ENCODE results near the gene KLF13.

Gene KLF13

GRCh38 chr15:31387092-31387478 lies 60.5 kb downstream of the KLF13 start:
- DNase-seq = no peak

- DNase-seq = no peak
Observed at GRCh38 chr15:31387479-31388118, 61.0 kb downstream of the KLF13 start.

GRCh38 chr15:31389576-31389975 lies 62.9 kb downstream of the KLF13 start:
- DNase-seq = no peak

- DNase-seq = no peak
Observed at GRCh38 chr15:31390029-31390428, 63.4 kb downstream of the KLF13 start.

GRCh38 chr15:31390777-31391486 lies 64.3 kb downstream of the KLF13 start:
- DNase-seq = no peak

- DNase-seq = no peak
Observed at GRCh38 chr15:31391687-31392671, 65.3 kb downstream of the KLF13 start.

- no peak for DNase-seq
Observed at GRCh38 chr15:31392761-31393401, 66.2 kb downstream of the KLF13 start.

- DNase-seq = peak; percentile 22
Observed at GRCh38 chr15:31393444-31394091, 66.9 kb downstream of the KLF13 start.

GRCh38 chr15:31396881-31397560 lies 70.4 kb downstream of the KLF13 start:
- DNase-seq = no peak

GRCh38 chr15:31397851-31398661 lies 71.4 kb downstream of the KLF13 start:
- no peak for DNase-seq

GRCh38 chr15:31398677-31399301 lies 72.2 kb downstream of the KLF13 start:
- no peak for DNase-seq

- no peak for DNase-seq
Observed at GRCh38 chr15:31399544-31400171, 73.0 kb downstream of the KLF13 start.

- DNase-seq = no peak
Observed at GRCh38 chr15:31400222-31400927, 73.7 kb downstream of the KLF13 start.

GRCh38 chr15:31401282-31401681 lies 74.6 kb downstream of the KLF13 start:
- DNase-seq = no peak

- DNase-seq = no peak
Observed at GRCh38 chr15:31402003-31402402, 75.4 kb downstream of the KLF13 start.

GRCh38 chr15:31402511-31403056 lies 75.9 kb downstream of the KLF13 start:
- no peak for DNase-seq

GRCh38 chr15:31403096-31403495 lies 76.5 kb downstream of the KLF13 start:
- DNase-seq = no peak

- DNase-seq = no peak
Observed at GRCh38 chr15:31403606-31404005, 77.0 kb downstream of the KLF13 start.

- DNase-seq = no peak
Observed at GRCh38 chr15:31404345-31404744, 77.7 kb downstream of the KLF13 start.
